Erythroblast (primary cell): Measurements from ENCODE around the gene SPG21.

ENCODE experiments used
- GATA1 ChIP-seq: IDR thresholded peaks from 2 replicates; pipeline ENCODE4 v1.6.1; 2011; ENCODE audit warnings: low read depth, mild to moderate bottlenecking, control low read depth, low read length, moderate library complexity
- POLR2A ChIP-seq: IDR thresholded peaks from 2 replicates; pipeline ENCODE4 v1.6.1; 2011; ENCODE audit warnings: mild to moderate bottlenecking, low read length

DNA sequence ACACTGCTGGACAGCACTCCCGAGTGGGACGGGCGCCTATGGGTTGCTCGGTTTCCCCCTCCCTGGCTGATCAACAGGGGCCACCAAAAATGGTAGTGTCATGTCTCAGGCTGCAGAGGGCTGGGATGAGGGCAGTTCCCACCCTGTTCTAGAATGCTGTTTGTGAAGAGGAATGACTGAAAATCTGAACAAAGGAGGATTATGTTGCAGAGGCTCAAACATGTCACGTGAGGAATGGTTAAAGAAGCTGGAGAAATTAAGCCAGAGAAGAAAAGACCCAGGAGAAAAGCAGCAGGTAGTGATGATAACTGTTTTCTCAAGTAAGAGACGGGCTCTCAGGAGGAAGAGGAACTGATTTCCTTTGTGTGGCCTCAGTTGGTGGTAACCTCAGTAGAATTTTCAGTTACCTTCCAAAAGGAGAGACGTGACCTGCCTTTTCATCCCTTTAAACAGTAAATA lies 10.4 kb downstream of the SPG21 start:
- TF ChIP-seq POLR2A, result no peak
- no peak for TF ChIP-seq GATA1
